CD4-positive, alpha-beta T cell (primary cell): Measurements from ENCODE around the gene CAPN10. TPM values are rescaled to one million over a fixed set of nuclear protein-coding genes. Genes with fewer than 3 reads are reported as not detected.
A peak's percentile ranks its signal among the peaks of the same experiment; 100 is the strongest.

Source experiments
- ATAC-seq: fragments of 200-7000 bp; cut with Tn5 transposase; one replicate; pipeline ENCODE4 v1.10.0; 2022; ENCODE audit warnings: mild to moderate bottlenecking; ENCODE audit not compliant: poor library complexity
- CTCF ChIA-PET: fragments of 350-600 bp; sonication (Branson Sonifier 250); formaldehyde crosslinking; loops from one replicate; lab custom pipeline; 2021; ENCODE audit warnings: antibody characterized with exemption, inconsistent platforms; lab: Charles Lee
- POLR2A ChIA-PET: fragments of 350-600 bp; sonication (Branson Sonifier 250); formaldehyde crosslinking; loops from one replicate; lab custom pipeline; 2021; ENCODE audit warnings: antibody characterized with exemption, inconsistent platforms; lab: Charles Lee
- DNase-seq, 14 experiments: peaks; one replicate each; pipeline ENCODE4 v3.0.0-alpha.2; 2013 to 2020; ENCODE audit warnings: mixed read lengths in 2 of 14
- H3K27ac ChIP-seq, 2 donors: one replicate each; pipeline versions ENCODE4 v1.5.1 to v1.7.0; 2013; ENCODE audit warnings: low read length in 2 of 2, low read depth in 1 of 2, mild to moderate bottlenecking in 1 of 2
- H3K27me3 ChIP-seq, 2 experiments: 1 replicate in 1 of 2; 2 replicates in 1 of 2; pipeline versions ENCODE4 v1.6.1 to v1.7.0; 2013; ENCODE audit warnings: low read length in 2 of 2, control low read depth in 1 of 2, mild to moderate bottlenecking in 1 of 2, moderate library complexity in 1 of 2; ENCODE audit not compliant: insufficient read depth in 2 of 2, control insufficient read depth in 1 of 2
- H3K36me3 ChIP-seq: one replicate; pipeline ENCODE4 v1.6.1; 2013; ENCODE audit warnings: low read length, control low read depth; ENCODE audit not compliant: insufficient read depth
- H3K4me1 ChIP-seq: one replicate; pipeline ENCODE4 v1.6.1; 2013; ENCODE audit warnings: low read length, control low read depth; ENCODE audit not compliant: insufficient read depth
- H3K4me3 ChIP-seq: one replicate; pipeline ENCODE4 v1.5.1; 2013; ENCODE audit warnings: mild to moderate bottlenecking, low read length, moderate library complexity
- H3K9me3 ChIP-seq, 2 experiments: 1 replicate in 1 of 2; 2 replicates in 1 of 2; pipeline versions ENCODE4 v1.6.1 to v1.7.0; 2013; ENCODE audit warnings: low read length in 2 of 2, mild to moderate bottlenecking in 2 of 2, control low read depth in 1 of 2, moderate library complexity in 1 of 2; ENCODE audit not compliant: control insufficient read depth in 1 of 2, insufficient read depth in 1 of 2
- H3K27ac Mint-ChIP-seq: one replicate; pipeline ENCODE4 v1.8.0; 2020; ENCODE audit warnings: mixed read lengths
- H3K27me3 Mint-ChIP-seq: one replicate; pipeline ENCODE4 v1.8.0; 2021; ENCODE audit warnings: mixed read lengths
- H3K36me3 Mint-ChIP-seq: one replicate; pipeline ENCODE4 v1.8.0; 2021; ENCODE audit warnings: low read depth, mixed read lengths
- H3K4me1 Mint-ChIP-seq: one replicate; pipeline ENCODE4 v1.8.0; 2021; ENCODE audit warnings: low read depth, mixed read lengths
- H3K4me3 Mint-ChIP-seq: one replicate; pipeline ENCODE4 v1.8.0; 2020; ENCODE audit warnings: mild to moderate bottlenecking, mixed read lengths
- H3K9me3 Mint-ChIP-seq: one replicate; pipeline ENCODE4 v1.8.0; 2020; ENCODE audit warnings: mixed read lengths
- CTCF ChIP-seq: fragments of 200-600 bp; IDR thresholded peaks from one replicate; pipeline ENCODE4 v1.8.0; 2022; ENCODE audit warnings: antibody characterized with exemption, mild to moderate bottlenecking
- intact Hi-C, 2 experiments: fragments of 100-400 bp; cut with DNase I in 1 of 2; cut with micrococcal nuclease in 1 of 2; formaldehyde crosslinking; loops; one replicate each; pipeline versions ENCODE4 v1.15.1 to v1.9.0; 2023 to 2025; cut with DNase I, micrococcal nuclease
- total RNA-seq, 174 experiments: library from RNA in 2 of 174; stranded (reverse) in 2 of 174; gene quantifications; one replicate each; pipeline ENCODE4 v1.2.3 and lab custom pipeline; 2021 to 2026

CAPN10 gene
- total RNA-seq, 2 experiments from 2014 or later, result 40.6 to 42.1 TPM

- intact Hi-C loops, result no loop called here
These were observed 37.0 kb downstream of the CAPN10 start for GRCh38 chr2:240623531-240624010.

GRCh38 chr2:240624011-240624949, 37.7 kb downstream of the CAPN10 start:
- ATAC-seq, result no peak

More at GRCh38 chr2:240623531-240624010, 37.0 kb downstream of the CAPN10 start:
- ChIA-PET POLR2A (interaction anchor here (0.9 to 3.4 kb wide), 6 partner anchors 37 to 81 kb away, joined by 3 to 35 read pairs (median 3); partner anchors contain the start of gene CAPN10), CTCF (interaction anchor here (1.8 kb wide), 1 partner anchor 44 kb away, joined by 7 read pairs; no protein-coding TSS in a partner anchor)
- ATAC-seq (no peak), DNase-seq (peak in 2 of 14 experiments; percentile 2 to 33)
- Histone ChIP-seq H3K9me3 (no peaks in the 10 kb centered on the region), H3K4me3 (no peak overlapping the region), H3K36me3 (peaks cover 2% of the 10 kb centered on the region), H3K27me3 (no peaks in the 10 kb centered on the region), H3K27ac (peak overlapping the region in 1 of 2 donors; percentile 60), H3K4me1 (peaks cover 91% of the 10 kb centered on the region)
- Mint-ChIP-seq H3K9me3 (no peaks in the 10 kb centered on the region), H3K4me3 (no peak overlapping the region), H3K4me1 (peaks cover 42% of the 10 kb centered on the region), H3K27ac (peak overlapping the region; percentile 92), H3K27me3 (no peaks in the 10 kb centered on the region), H3K36me3 (peaks cover 12% of the 10 kb centered on the region)
- no peak for TF ChIP-seq CTCF

More at GRCh38 chr2:240624011-240624949, 37.7 kb downstream of the CAPN10 start:
- intact Hi-C loops, result no loop called here
- Histone ChIP-seq H3K27me3 (no peaks in the 10 kb centered on the region), H3K36me3 (peaks cover under 1% of the 10 kb centered on the region), H3K4me1 (peaks cover 98% of the 10 kb centered on the region), H3K9me3 (no peaks in the 10 kb centered on the region), H3K27ac (peak overlapping the region; percentile 64 to 66), H3K4me3 (no peak overlapping the region)
- peaks cover 42% of the 10 kb centered on the region for H3K4me1 Mint-ChIP-seq
- peak in 1 of 14 experiments; percentile 47 for DNase-seq
- no peaks in the 10 kb centered on the region for H3K27me3 Mint-ChIP-seq
- ChIA-PET POLR2A (interaction anchor here (0.9 to 3.4 kb wide), 5 partner anchors 38 to 63 kb away, joined by 3 to 35 read pairs (median 5); partner anchors contain the start of gene CAPN10), CTCF (interaction anchor here (0.8 to 1.8 kb wide), 3 partner anchors 7 to 110 kb away, joined by 3 to 7 read pairs (median 3); no protein-coding TSS in a partner anchor)
- peaks cover 5% of the 10 kb centered on the region for H3K36me3 Mint-ChIP-seq
- TF ChIP-seq CTCF, result no peak
- H3K27ac Mint-ChIP-seq, result peak overlapping the region; percentile 87
- peak overlapping the region; percentile 36 for H3K4me3 Mint-ChIP-seq
- H3K9me3 Mint-ChIP-seq, result no peaks in the 10 kb centered on the region
